HG03280 (cell line): Measurements from ENCODE around the gene GPC5.
"Not testable (repeated sequence)": the region's sequence is repeated elsewhere in the genome, so short reads cannot be mapped to it uniquely, and the experiment has no call there.

Source experiments
- ATAC-seq: cut with Tn5 transposase; IDR thresholded peaks from one replicate; pipeline ENCODE4 v1.9.1; 2021; ENCODE audit warnings: mild to moderate bottlenecking, moderate library complexity; ENCODE audit not compliant: unreplicated experiment

The GPC5 gene

GRCh38 chr13:92415781-92416180 lies 1017.4 kb downstream of the GPC5 start:
- no peak for ATAC-seq

- ATAC-seq: no peak
Measured at GRCh38 chr13:92418818-92419412, 1020.5 kb downstream of the GPC5 start.

GRCh38 chr13:92429231-92429630 lies 1030.8 kb downstream of the GPC5 start:
- no peak for ATAC-seq

- ATAC-seq: no peak
Measured at GRCh38 chr13:92433386-92433785, 1035.0 kb downstream of the GPC5 start.

- ATAC-seq: no peak
Measured at GRCh38 chr13:92433963-92434362, 1035.5 kb downstream of the GPC5 start.

GRCh38 chr13:92436924-92437323 lies 1038.5 kb downstream of the GPC5 start:
- ATAC-seq: no peak

- ATAC-seq: no peak
Measured at GRCh38 chr13:92444244-92444643, 1045.8 kb downstream of the GPC5 start.

GRCh38 chr13:92451060-92451459 lies 1052.6 kb downstream of the GPC5 start:
- no peak for ATAC-seq

- ATAC-seq: no peak
Measured at GRCh38 chr13:92452840-92453239, 1054.4 kb downstream of the GPC5 start.

GRCh38 chr13:92459306-92459705 lies 1060.9 kb downstream of the GPC5 start:
- ATAC-seq: no peak

- no peak for ATAC-seq
Measured at GRCh38 chr13:92460479-92460878, 1062.1 kb downstream of the GPC5 start.

GRCh38 chr13:92461402-92461801 lies 1063.0 kb downstream of the GPC5 start:
- ATAC-seq: no peak

GRCh38 chr13:92461831-92462230 lies 1063.4 kb downstream of the GPC5 start:
- ATAC-seq: no peak

GRCh38 chr13:92463134-92463533 lies 1064.7 kb downstream of the GPC5 start:
- ATAC-seq: no peak

GRCh38 chr13:92473765-92474475 lies 1075.5 kb downstream of the GPC5 start:
- no peak for ATAC-seq

GRCh38 chr13:92480387-92480786 lies 1082.0 kb downstream of the GPC5 start:
- no peak for ATAC-seq

- ATAC-seq: not testable (repeated sequence)
Measured at GRCh38 chr13:92482790-92483189, 1084.4 kb downstream of the GPC5 start.

- no peak for ATAC-seq
Measured at GRCh38 chr13:92483894-92484293, 1085.5 kb downstream of the GPC5 start.

- no peak for ATAC-seq
Measured at GRCh38 chr13:92487238-92487637, 1088.8 kb downstream of the GPC5 start.

GRCh38 chr13:92488249-92488852 lies 1089.9 kb downstream of the GPC5 start:
- ATAC-seq: no peak

- no peak for ATAC-seq
Measured at GRCh38 chr13:92491839-92492238, 1093.4 kb downstream of the GPC5 start.

GRCh38 chr13:92494915-92495314 lies 1096.5 kb downstream of the GPC5 start:
- no peak for ATAC-seq
